H9 (cell line): Measurements from ENCODE around the gene PRTFDC1. TPM values are rescaled to one million over a fixed set of nuclear protein-coding genes. Genes with fewer than 3 reads are reported as not detected.

ENCODE experiments used
- DNase-seq: peaks from one replicate; pipeline ENCODE4 v3.0.0-alpha.2; 2017
- H2AFZ ChIP-seq: one replicate; pipeline ENCODE4 v1.6.1; 2013; ENCODE audit warnings: mild to moderate bottlenecking, low read length, control low read depth, moderate library complexity
- H2AK5ac ChIP-seq: 2 replicates; pipeline ENCODE4 v1.6.1; 2013; ENCODE audit warnings: low read length, control low read depth, mixed read lengths; ENCODE audit not compliant: insufficient read length
- H2BK120ac ChIP-seq: one replicate; pipeline ENCODE4 v1.6.1; 2013; ENCODE audit warnings: low read depth, mild to moderate bottlenecking, low read length, control low read depth, inconsistent platforms; ENCODE audit not compliant: poor library complexity, severe bottlenecking
- H2BK12ac ChIP-seq: 2 replicates; pipeline ENCODE4 v1.6.1; 2013; ENCODE audit warnings: low read length, control low read depth, mixed read lengths, low read depth; ENCODE audit not compliant: insufficient read length
- H2BK15ac ChIP-seq: 2 replicates; pipeline ENCODE4 v1.6.1; 2013; ENCODE audit warnings: low read depth, low read length, control low read depth
- H2BK20ac ChIP-seq: one replicate; pipeline ENCODE4 v1.6.1; 2013; ENCODE audit warnings: low read depth, mild to moderate bottlenecking, low read length, control low read depth, inconsistent platforms; ENCODE audit not compliant: poor library complexity, severe bottlenecking
- H2BK5ac ChIP-seq: 2 replicates; pipeline ENCODE4 v1.6.1; 2013; ENCODE audit warnings: low read length, control low read depth, mixed read lengths; ENCODE audit not compliant: insufficient read length
- H3K14ac ChIP-seq: 2 replicates; pipeline ENCODE4 v1.6.1; 2013; ENCODE audit warnings: low read length, control low read depth; ENCODE audit not compliant: insufficient read depth
- H3K18ac ChIP-seq: 2 replicates; pipeline ENCODE4 v1.6.1; 2013; ENCODE audit warnings: low read depth, mild to moderate bottlenecking, mixed read lengths, low read length, control low read depth; ENCODE audit not compliant: insufficient read length
- H3K23ac ChIP-seq: 2 replicates; pipeline ENCODE4 v1.6.1; 2013; ENCODE audit warnings: low read length, control low read depth, mixed read lengths, low read depth; ENCODE audit not compliant: insufficient read length
- H3K23me2 ChIP-seq: 2 replicates; pipeline ENCODE4 v1.6.1; 2013; ENCODE audit warnings: low read depth, mild to moderate bottlenecking, mixed read lengths, low read length, control low read depth; ENCODE audit not compliant: insufficient read length, poor library complexity, severe bottlenecking
- H3K27ac ChIP-seq: 2 replicates; pipeline ENCODE4 v1.5.1; 2013; ENCODE audit warnings: low read length, control low read depth, mixed read lengths, low read depth; ENCODE audit not compliant: insufficient read length
- H3K27me3 ChIP-seq: 2 replicates; pipeline ENCODE4 v1.6.1; 2013; ENCODE audit warnings: low read length, control low read depth, inconsistent platforms; ENCODE audit not compliant: insufficient read depth
- H3K4ac ChIP-seq: 2 replicates; pipeline ENCODE4 v1.6.1; 2013; ENCODE audit warnings: low read depth, mild to moderate bottlenecking, control low read depth, inconsistent platforms, low read length, moderate library complexity
- H3K4me1 ChIP-seq: 2 replicates; pipeline ENCODE4 v1.6.1; 2013; ENCODE audit warnings: low read length, control low read depth, inconsistent platforms; ENCODE audit not compliant: insufficient read depth
- H3K4me2 ChIP-seq: 2 replicates; pipeline ENCODE4 v1.6.1; 2013; ENCODE audit warnings: low read length, control low read depth, mixed read lengths; ENCODE audit not compliant: insufficient read length, insufficient read depth
- H3K56ac ChIP-seq: 2 replicates; pipeline ENCODE4 v1.6.1; 2013; ENCODE audit warnings: low read depth, mild to moderate bottlenecking, mixed read lengths, low read length, control low read depth; ENCODE audit not compliant: insufficient read length
- H3K79me1 ChIP-seq: 2 replicates; pipeline ENCODE4 v1.6.1; 2013; ENCODE audit warnings: low read depth, mild to moderate bottlenecking, moderate library complexity, low read length, control low read depth, inconsistent platforms; ENCODE audit not compliant: insufficient read depth, poor library complexity, severe bottlenecking
- H3K79me2 ChIP-seq: 2 replicates; pipeline ENCODE4 v1.6.1; 2013; ENCODE audit warnings: low read length, control low read depth, inconsistent platforms; ENCODE audit not compliant: insufficient read depth
- H3K9ac ChIP-seq: 2 replicates; pipeline ENCODE4 v1.6.1; 2013; ENCODE audit warnings: low read length, control low read depth, mixed read lengths; ENCODE audit not compliant: insufficient read length; ENCODE audit errors: extremely low read depth
- H3K9me3 ChIP-seq: one replicate; pipeline ENCODE4 v1.6.1; 2013; ENCODE audit warnings: low read depth, low read length, inconsistent platforms; ENCODE audit not compliant: control insufficient read depth
- H3T11ph ChIP-seq: one replicate; pipeline ENCODE4 v1.6.1; 2013; ENCODE audit warnings: mild to moderate bottlenecking, low read length, control low read depth, inconsistent platforms
- H4K20me1 ChIP-seq: one replicate; pipeline ENCODE4 v1.6.1; 2013; ENCODE audit not compliant: control insufficient read depth, insufficient read length, insufficient read depth
- H4K5ac ChIP-seq: 2 replicates; pipeline ENCODE4 v1.6.1; 2013; ENCODE audit warnings: low read depth, mild to moderate bottlenecking, mixed read lengths, low read length, control low read depth; ENCODE audit not compliant: insufficient read length
- H4K8ac ChIP-seq: replicated peaks from 2 replicates; pipeline ENCODE4 v1.6.1; 2013; ENCODE audit warnings: low read length, control low read depth, mixed read lengths, low read depth; ENCODE audit not compliant: insufficient read length
- H4K91ac ChIP-seq: 2 replicates; pipeline ENCODE4 v1.6.1; 2013; ENCODE audit warnings: low read depth, mild to moderate bottlenecking, moderate library complexity, mixed read lengths, low read length, control low read depth; ENCODE audit not compliant: insufficient read length
- H3K27ac Mint-ChIP-seq, 3 experiments: 2 replicates in 2 of 3; 3 replicates in 1 of 3; pipeline ENCODE4 v1.8.0; 2020 to 2021; ENCODE audit warnings: mixed read lengths in 3 of 3, mild to moderate bottlenecking in 1 of 3, moderate library complexity in 1 of 3
- H3K27me3 Mint-ChIP-seq: 2 replicates; pipeline ENCODE4 v1.8.0; 2021; ENCODE audit warnings: low read depth, mild to moderate bottlenecking, moderate library complexity, mixed read lengths
- H3K36me3 Mint-ChIP-seq, 3 experiments: 2 replicates in 2 of 3; 3 replicates in 1 of 3; pipeline ENCODE4 v1.8.0; 2020 to 2021; ENCODE audit warnings: low read depth in 3 of 3, mixed read lengths in 3 of 3; ENCODE audit not compliant: insufficient read depth in 1 of 3
- H3K4me1 Mint-ChIP-seq, 2 experiments: 2 replicates each; pipeline ENCODE4 v1.8.0; 2020; ENCODE audit warnings: mixed read lengths in 2 of 2
- H3K4me3 Mint-ChIP-seq, 2 experiments: 2 replicates in 1 of 2; 3 replicates in 1 of 2; pipeline ENCODE4 v1.8.0; 2020 to 2021; ENCODE audit warnings: mild to moderate bottlenecking in 2 of 2, mixed read lengths in 2 of 2, moderate library complexity in 1 of 2
- H3K9me3 Mint-ChIP-seq, 2 experiments: 2 replicates in 1 of 2; 3 replicates in 1 of 2; pipeline ENCODE4 v1.8.0; 2020; ENCODE audit warnings: mild to moderate bottlenecking in 2 of 2, mixed read lengths in 2 of 2, moderate library complexity in 1 of 2
- CTCF ChIP-seq: fragments of 200-600 bp; sonication (generic); conservative IDR thresholded peaks from 3 replicates; pipeline ENCODE4 v1.8.0; 2021; ENCODE audit warnings: antibody characterized with exemption, mild to moderate bottlenecking
- WGBS: extraction: QIAGEN DNeasy Blood & Tissue Kit; methylation state at CpG from one replicate; pipeline ENCODE4 v1.1.7; 2013; ENCODE audit warnings: missing lambda C conversion rate, low lambda C conversion rate, mixed read lengths; ENCODE audit not compliant: insufficient read length; ENCODE audit errors: extremely low coverage; 5-methylcytosine and 5-hydroxymethylcytosine counted together
- total RNA-seq: library from RNA; stranded (reverse); gene quantifications from 2 replicates; pipeline ENCODE4 v1.2.1, GENCODE V29; 2021

Gene PRTFDC1
- total RNA-seq, 1 experiment from 2014 or later = 7.5 TPM

- H3K9me3 Mint-ChIP-seq = peaks cover 3 to 6% of the 10 kb centered on the region in 2 experiments
- Histone ChIP-seq H3K9me3 (no peaks in the 10 kb centered on the region), H2BK20ac (no peak overlapping the region), H2AK5ac (no peak overlapping the region), H4K5ac (no peak overlapping the region), H2AFZ (no peak overlapping the region), H2BK5ac (no peak overlapping the region), H3K27me3 (no peaks in the 10 kb centered on the region), H3K4me2 (no peak overlapping the region), H3K18ac (no peak overlapping the region), H3K23me2 (no peaks in the 10 kb centered on the region), H2BK15ac (no peak overlapping the region), H4K8ac (no peak overlapping the region), H3K9ac (no peak overlapping the region), H3K4me1 (peaks cover 2% of the 10 kb centered on the region; the same call in 1 of the 2 replicates), H3K56ac (no peak overlapping the region), H3T11ph (no peak overlapping the region), H4K91ac (no peak overlapping the region), H2BK12ac (no peak overlapping the region), H3K79me2 (no peaks in the 10 kb centered on the region), H3K14ac (no peak overlapping the region), H4K20me1 (no peaks in the 10 kb centered on the region), H3K79me1 (no peaks in the 10 kb centered on the region), H3K4ac (no peak overlapping the region), H3K23ac (no peak overlapping the region), H3K27ac (no peak overlapping the region), H2BK120ac (no peak overlapping the region)
- no peak overlapping the region; a peak in 1 of 7 replicates for H3K27ac Mint-ChIP-seq
- no peaks in the 10 kb centered on the region for H3K27me3 Mint-ChIP-seq
- WGBS = no CpG with 5 or more reads among the region's 5 CpGs
- DNase-seq = no peak
- H3K4me1 Mint-ChIP-seq = peaks cover 26 to 29% of the 10 kb centered on the region in 2 experiments
- H3K4me3 Mint-ChIP-seq = no peak overlapping the region
- peaks cover 0 to 7% (median 3%) of the 10 kb centered on the region in 3 experiments; a peak in 2 of 7 replicates for H3K36me3 Mint-ChIP-seq
- no peak for TF ChIP-seq CTCF
Observed at GRCh38 chr10:24879861-24880260, 72.5 kb downstream of the PRTFDC1 start.
